ENCODE results near the gene ITGAD.

DNA sequence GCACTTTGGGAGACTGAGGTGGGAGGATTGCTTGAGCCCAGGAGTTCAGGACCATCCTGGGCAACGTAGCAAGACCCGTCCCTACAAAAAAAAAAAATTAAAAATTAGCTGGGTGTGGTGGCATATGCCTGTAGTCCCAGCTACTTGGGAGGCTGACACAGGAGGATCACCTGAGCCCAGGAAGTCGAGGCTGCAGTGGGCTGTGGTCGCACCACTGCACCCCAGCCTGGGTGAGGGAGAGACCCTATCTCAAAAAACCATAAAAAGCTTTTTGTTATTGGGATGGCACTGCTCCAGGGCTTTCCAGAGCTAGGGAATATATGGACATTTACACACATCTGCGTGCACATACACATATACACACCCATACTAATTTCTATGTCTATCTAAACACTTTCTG lies 58.1 kb downstream of the ITGAD start:
- TF ChIP-seq, protein P1, sequence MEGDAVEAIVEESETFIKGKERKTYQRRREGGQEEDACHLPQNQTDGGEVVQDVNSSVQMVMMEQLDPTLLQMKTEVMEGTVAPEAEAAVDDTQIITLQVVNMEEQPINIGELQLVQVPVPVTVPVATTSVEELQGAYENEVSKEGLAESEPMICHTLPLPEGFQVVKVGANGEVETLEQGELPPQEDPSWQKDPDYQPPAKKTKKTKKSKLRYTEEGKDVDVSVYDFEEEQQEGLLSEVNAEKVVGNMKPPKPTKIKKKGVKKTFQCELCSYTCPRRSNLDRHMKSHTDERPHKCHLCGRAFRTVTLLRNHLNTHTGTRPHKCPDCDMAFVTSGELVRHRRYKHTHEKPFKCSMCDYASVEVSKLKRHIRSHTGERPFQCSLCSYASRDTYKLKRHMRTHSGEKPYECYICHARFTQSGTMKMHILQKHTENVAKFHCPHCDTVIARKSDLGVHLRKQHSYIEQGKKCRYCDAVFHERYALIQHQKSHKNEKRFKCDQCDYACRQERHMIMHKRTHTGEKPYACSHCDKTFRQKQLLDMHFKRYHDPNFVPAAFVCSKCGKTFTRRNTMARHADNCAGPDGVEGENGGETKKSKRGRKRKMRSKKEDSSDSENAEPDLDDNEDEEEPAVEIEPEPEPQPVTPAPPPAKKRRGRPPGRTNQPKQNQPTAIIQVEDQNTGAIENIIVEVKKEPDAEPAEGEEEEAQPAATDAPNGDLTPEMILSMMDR (IDR thresholded peaks at IDR 0.05), result no peak
- no peak for TF ChIP-seq POLR2A (IDR thresholded peaks at IDR 0.05)
- no peak for TF ChIP-seq EP300 (IDR thresholded peaks at IDR 0.05)

Measured in suprapubic skin (tissue), 3 donors.